A549 (cell line): ENCODE data around the gene SLC31A1. TPM values are rescaled to one million over a fixed set of nuclear protein-coding genes. Genes with fewer than 3 reads are reported as not detected.

Experiments
- ATAC-seq, 2 experiments: fragments of 200-7000 bp in 1 of 2; fragments of >200 bp in 1 of 2; cut with Nextera tagmentation in 1 of 2; cut with Tn5 transposase in 1 of 2; 3 replicates each; pipeline versions ENCODE4 v1.8.0 to v1.9.1; 2018 to 2020; ENCODE audit warnings: mild to moderate bottlenecking in 1 of 2, moderate library complexity in 1 of 2
- CTCF ChIA-PET: fragments of 300-600 bp; sonication (Branson Sonifier 250); formaldehyde crosslinking; extraction: SDS; loops from one replicate; lab custom pipeline; 2021; ENCODE audit warnings: antibody characterized with exemption, inconsistent platforms; lab: Yijun Ruan, JAX
- POLR2A ChIA-PET: fragments of 350-600 bp; formaldehyde crosslinking; extraction: SDS; loops from one replicate; lab custom pipeline; 2021; ENCODE audit warnings: antibody characterized with exemption, inconsistent platforms; lab: Yijun Ruan, JAX
- DNase-seq, 2 experiments: peaks; one replicate each; pipeline versions ENCODE4 v3.0.0 to v3.0.0-alpha.2; 2011 to 2016; ENCODE audit warnings: low read depth in 1 of 2, low spot score in 1 of 2
- FAIRE-seq: peaks from 2 replicates; lab custom pipeline; 2011; peaks lifted over from hg19 to GRCh38; lab: Jason Lieb, UNC
- H3K27ac ChIP-seq, 2 experiments: fragments of >200 bp; sonication (Bioruptor Twin); formaldehyde crosslinking; 3 replicates each; pipeline ENCODE4 v1.5.1; 2016 to 2017
- H3K4me1 ChIP-seq: fragments of >200 bp; sonication (Bioruptor Twin); formaldehyde crosslinking; 3 replicates; pipeline ENCODE4 v1.6.1; 2016
- H3K4me2 ChIP-seq: fragments of >200 bp; sonication (Bioruptor Twin); formaldehyde crosslinking; 3 replicates; pipeline ENCODE4 v1.6.1; 2016
- H3K4me3 ChIP-seq: fragments of >200 bp; sonication (Bioruptor Twin); formaldehyde crosslinking; 3 replicates; pipeline ENCODE4 v1.5.1; 2016
- H3K9me3 ChIP-seq: fragments of >200 bp; sonication (Bioruptor Twin); formaldehyde crosslinking; 3 replicates; pipeline ENCODE4 v1.6.1; 2016
- BHLHE40 ChIP-seq: IDR thresholded peaks from 2 replicates; pipeline ENCODE4 v1.6.1; 2012; ENCODE audit warnings: low read depth, low read length, inconsistent platforms
- CBX2 ChIP-seq: fragments of 200-600 bp; sonication (generic); IDR thresholded peaks from 2 replicates; pipeline ENCODE4 v1.6.1; 2016; ENCODE audit warnings: low read depth, mild to moderate bottlenecking, borderline replicate concordance
- EP300 ChIP-seq, 2 experiments: fragments of >200 bp; sonication (Bioruptor Twin); formaldehyde crosslinking; IDR thresholded peaks; 2 replicates in 1 of 2; 3 replicates in 1 of 2; pipeline ENCODE4 v1.6.1; 2016 to 2017
- ESRRA ChIP-seq: fragments of 150-350 bp; IDR thresholded peaks from 2 replicates; pipeline ENCODE4 v1.6.1; 2014; ENCODE audit warnings: mild to moderate bottlenecking, low read length, borderline replicate concordance
- FOSB ChIP-seq: fragments of 250-450 bp; sonication (Bioruptor Pico); IDR thresholded peaks from 2 replicates; pipeline ENCODE4 v1.5.0; 2020; ENCODE audit warnings: mild to moderate bottlenecking, moderate library complexity
- FOSL2 ChIP-seq, 2 experiments: fragments of 450-650 bp in 1 of 2; fragments of >200 bp in 1 of 2; sonication (Bioruptor Twin) in 1 of 2; formaldehyde crosslinking; IDR thresholded peaks; 2 replicates each; pipeline versions ENCODE4 v1.5.0 to v1.6.1; 2016 to 2020; ENCODE audit warnings: mild to moderate bottlenecking in 1 of 2, moderate library complexity in 1 of 2
- GATA3 ChIP-seq: IDR thresholded peaks from 2 replicates; pipeline ENCODE4 v1.6.1; 2012; ENCODE audit warnings: borderline replicate concordance
- HDAC2 ChIP-seq: fragments of 200-600 bp; sonication (generic); IDR thresholded peaks from 2 replicates; pipeline ENCODE4 v1.6.1; 2016
- HOXA7 ChIP-seq: fragments of 250-450 bp; sonication (Bioruptor Pico); IDR thresholded peaks from 2 replicates; pipeline ENCODE4 v1.5.0; 2020; ENCODE audit warnings: mild to moderate bottlenecking, moderate library complexity
- HOXB13 ChIP-seq: fragments of 250-450 bp; sonication (Bioruptor Pico); IDR thresholded peaks from 2 replicates; pipeline ENCODE4 v1.5.0; 2020; ENCODE audit warnings: low read depth, mild to moderate bottlenecking, moderate library complexity
- HOXB5 ChIP-seq: fragments of 250-450 bp; sonication (Bioruptor Pico); IDR thresholded peaks from 2 replicates; pipeline ENCODE4 v1.5.0; 2020; ENCODE audit warnings: mild to moderate bottlenecking, moderate library complexity
- JUN ChIP-seq, 2 experiments: fragments of >200 bp; sonication (Bioruptor Twin); formaldehyde crosslinking; IDR thresholded peaks; 2 replicates in 1 of 2; 3 replicates in 1 of 2; pipeline ENCODE4 v1.6.1; 2016 to 2017
- KDM5A ChIP-seq: fragments of 200-600 bp; sonication (generic); IDR thresholded peaks from 2 replicates; pipeline ENCODE4 v1.6.1; 2016; ENCODE audit warnings: antibody characterized with exemption, mild to moderate bottlenecking
- MYC ChIP-seq: IDR thresholded peaks from 2 replicates; pipeline ENCODE4 v1.6.1; 2012; ENCODE audit warnings: mild to moderate bottlenecking, inconsistent platforms, low read length, improper control_type of control experiment, borderline replicate concordance
- NFE2L2 ChIP-seq: fragments of 150-350 bp; conservative IDR thresholded peaks from 2 replicates; pipeline ENCODE4 v1.6.1; 2014; ENCODE audit warnings: low read length
- NR3C1 ChIP-seq: fragments of >200 bp; sonication (Bioruptor Twin); formaldehyde crosslinking; IDR thresholded peaks from 3 replicates; pipeline ENCODE4 v1.6.1; 2017
- PHF8 ChIP-seq: fragments of 200-600 bp; sonication (generic); IDR thresholded peaks from 2 replicates; pipeline ENCODE4 v1.6.1; 2016; ENCODE audit warnings: low read depth, mild to moderate bottlenecking, antibody characterized with exemption, moderate library complexity, borderline replicate concordance
- POLR2A ChIP-seq: IDR thresholded peaks from 2 replicates; pipeline ENCODE4 v1.6.1; 2012; ENCODE audit warnings: mild to moderate bottlenecking, low read length
- RCOR1 ChIP-seq: fragments of 150-350 bp; IDR thresholded peaks from 2 replicates; pipeline ENCODE4 v1.6.1; 2014; ENCODE audit warnings: antibody characterized with exemption, low read length, low read depth
- RNF2 ChIP-seq: fragments of 200-600 bp; sonication (generic); IDR thresholded peaks from 2 replicates; pipeline ENCODE4 v1.6.1; 2016; ENCODE audit warnings: low read depth, mild to moderate bottlenecking, antibody characterized with exemption, moderate library complexity, borderline replicate concordance
- TP53 ChIP-seq: fragments of 250-450 bp; sonication (Bioruptor Pico); IDR thresholded peaks from 2 replicates; pipeline ENCODE4 v1.5.0; 2021; ENCODE audit warnings: mild to moderate bottlenecking, moderate library complexity
- ZC3H11A ChIP-seq: fragments of 450-650 bp; IDR thresholded peaks from 2 replicates; pipeline ENCODE4 v1.6.1; 2014; ENCODE audit warnings: antibody characterized with exemption, mild to moderate bottlenecking
- ZNF302 ChIP-seq: fragments of 250-450 bp; sonication (Bioruptor Pico); IDR thresholded peaks from 2 replicates; pipeline ENCODE4 v1.9.0; 2021; ENCODE audit warnings: inconsistent platforms, mild to moderate bottlenecking, moderate library complexity
- ZSCAN20 ChIP-seq: fragments of 250-450 bp; sonication (Bioruptor Pico); IDR thresholded peaks from 2 replicates; pipeline ENCODE4 v1.8.0; 2022; ENCODE audit warnings: mild to moderate bottlenecking, moderate library complexity
- WGBS: methylation state at CpG from one replicate; pipeline ENCODE4 v1.1.6; 2017; ENCODE audit errors: missing lambda C conversion rate; 5-methylcytosine and 5-hydroxymethylcytosine counted together
- polyA minus RNA-seq: library from RNA; depleted of rRNA, polyadenylated mRNA; stranded (reverse); fragments of >200 nt; gene quantifications from 2 replicates; pipeline ENCODE4 v1.2.3, GENCODE V29; 2011; rRNA and poly(A)+ RNA removed
- polyA plus RNA-seq, 4 experiments: library from polyadenylated mRNA; depleted of rRNA in 3 of 4; stranded (reverse); fragments of >200 nt; fragmentation: RNase III in 1 of 4; extraction: RNeasy Plus Mini Kit Qiagen cat#74134 plus additional on column Dnase treatment in 1 of 4; gene quantifications; 2 replicates in 3 of 4; 3 replicates in 1 of 4; pipeline ENCODE4 v1.2.3, GENCODE V29; 2011 to 2017
- TF ChIP-seq, protein P1 (sequence below): fragments of 450-650 bp; IDR thresholded peaks from 2 replicates; pipeline ENCODE4 v1.6.1; 2014; ENCODE audit warnings: antibody characterized with exemption
- TF ChIP-seq, protein P2 (sequence below): fragments of >200 bp; sonication (Bioruptor Twin); formaldehyde crosslinking; IDR thresholded peaks from 3 replicates; pipeline ENCODE4 v1.5.1; 2016
- TF ChIP-seq, protein P3 (sequence below): IDR thresholded peaks from 2 replicates; pipeline ENCODE4 v1.6.1; 2012; ENCODE audit warnings: low read depth, borderline replicate concordance
- TF ChIP-seq, protein P4 (sequence below): IDR thresholded peaks from 2 replicates; pipeline ENCODE4 v1.6.1; 2012
- TF ChIP-seq, protein P5 (sequence below): fragments of >200 bp; sonication (Bioruptor Twin); formaldehyde crosslinking; IDR thresholded peaks from 2 replicates; pipeline ENCODE4 v1.6.1; 2016

Gene SLC31A1
- polyA plus RNA-seq (2011; rRNA removed): 27.9 and 28.0 TPM in 2 replicates
- polyA plus RNA-seq (2012; cell fraction: cytosol; rRNA removed): 10.4 and 12.8 TPM in 2 replicates
- polyA plus RNA-seq (2012; cell fraction: nucleus; rRNA removed): 4.3 and 6.1 TPM in 2 replicates
- 21.6 to 24.2 TPM (median 22.7 TPM) in 3 replicates for polyA plus RNA-seq (2017; fragmentation: RNase III; extraction: RNeasy Plus Mini Kit Qiagen cat#74134 plus additional on column Dnase treatment)
- polyA minus RNA-seq: 16.4 and 17.3 TPM in 2 replicates

DNA sequence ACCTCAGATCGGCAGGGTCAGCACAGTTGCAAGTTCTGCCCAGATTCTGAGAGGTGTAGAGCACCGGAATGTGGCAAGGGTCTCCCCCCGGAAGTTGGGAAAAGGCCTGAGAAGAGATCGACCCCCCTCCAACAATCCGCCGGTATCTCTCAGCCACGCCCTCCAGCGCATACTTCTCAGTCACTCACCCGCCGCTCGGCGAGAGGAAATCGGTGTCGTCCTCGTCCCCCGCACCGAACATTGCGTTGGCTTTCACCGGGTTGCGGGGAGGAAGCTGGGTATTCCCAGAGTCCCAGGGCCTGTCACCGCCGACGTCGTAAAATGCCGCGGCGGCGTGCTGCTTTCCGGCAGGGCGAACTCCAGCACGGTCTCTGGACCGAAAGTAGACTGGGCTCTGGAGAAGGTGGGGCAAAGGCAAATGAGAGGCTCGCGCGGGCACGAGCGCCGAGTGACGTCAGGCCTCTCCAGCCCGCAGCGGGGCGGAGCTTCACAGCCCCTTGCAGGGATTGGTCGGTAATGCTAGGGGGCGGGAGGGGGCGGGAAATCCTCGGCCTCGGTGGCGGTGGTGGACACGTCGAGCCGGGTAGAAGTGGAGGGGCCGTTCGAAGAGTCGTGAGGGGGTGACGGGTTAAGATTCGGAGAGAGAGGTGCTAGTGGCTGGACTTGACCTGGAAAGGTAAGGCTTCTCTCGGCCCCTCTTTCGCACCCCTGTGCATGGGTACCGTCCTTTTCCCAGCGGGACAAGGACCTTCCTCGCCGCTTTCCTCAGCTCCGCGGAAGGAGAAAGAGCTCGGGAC lies at the start of gene SLC31A1, which contains the start of gene FKBP15:
Gene SLC31A1, plus strand, starts transcription at position 542 of the 797 bp plus-strand sequence. CDS start 34,605 bp downstream, outside the sequence.
Gene FKBP15, minus strand, starts transcription at position 275 of the 797 bp plus-strand sequence. Its CDS starts 34 bp downstream, at position 241.
- peak within 1 kb of the TSS; percentile 80 to 88 for H3K27ac ChIP-seq
- peak; percentile 97 to 99 for DNase-seq
- 2% methylated on average over 20 of the region's 65 CpGs for WGBS
- H3K9me3 ChIP-seq: no peaks in the 10 kb centered on the region
- H3K4me3 ChIP-seq: peak within 1 kb of the TSS; percentile 81
- POLR2A ChIA-PET: interaction anchor here (0.5 to 2.5 kb wide), 20 partner anchors 10 to 1800 kb away, joined by 3 to 22 read pairs (median 4); partner anchors contain the start of genes ATP6V1G1, C9orf43, CDC26 and HDHD3
- FAIRE-seq: no peak
- peak within 1 kb of the TSS; percentile 89 for H3K4me2 ChIP-seq
- CTCF ChIA-PET: interaction anchor here (0.9 to 2.0 kb wide), 8 partner anchors 10 to 517 kb away, joined by 3 to 6 read pairs (median 4); partner anchors contain the start of genes ALAD and SLC31A2
- TF ChIP-seq HOXB13 (CRISPR knock-in tag): no peak
- peak; percentile 37 for TF ChIP-seq PHF8
- TF ChIP-seq KDM5A: 0 out of 2 replicates have a peak, but pooled peaks have one; percentile 17
- TF ChIP-seq CBX2: no peak
- no peak for TF ChIP-seq RNF2
- TF ChIP-seq, protein P1, sequence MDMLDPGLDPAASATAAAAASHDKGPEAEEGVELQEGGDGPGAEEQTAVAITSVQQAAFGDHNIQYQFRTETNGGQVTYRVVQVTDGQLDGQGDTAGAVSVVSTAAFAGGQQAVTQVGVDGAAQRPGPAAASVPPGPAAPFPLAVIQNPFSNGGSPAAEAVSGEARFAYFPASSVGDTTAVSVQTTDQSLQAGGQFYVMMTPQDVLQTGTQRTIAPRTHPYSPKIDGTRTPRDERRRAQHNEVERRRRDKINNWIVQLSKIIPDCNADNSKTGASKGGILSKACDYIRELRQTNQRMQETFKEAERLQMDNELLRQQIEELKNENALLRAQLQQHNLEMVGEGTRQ: peak; percentile 62
- TF ChIP-seq, protein P2, sequence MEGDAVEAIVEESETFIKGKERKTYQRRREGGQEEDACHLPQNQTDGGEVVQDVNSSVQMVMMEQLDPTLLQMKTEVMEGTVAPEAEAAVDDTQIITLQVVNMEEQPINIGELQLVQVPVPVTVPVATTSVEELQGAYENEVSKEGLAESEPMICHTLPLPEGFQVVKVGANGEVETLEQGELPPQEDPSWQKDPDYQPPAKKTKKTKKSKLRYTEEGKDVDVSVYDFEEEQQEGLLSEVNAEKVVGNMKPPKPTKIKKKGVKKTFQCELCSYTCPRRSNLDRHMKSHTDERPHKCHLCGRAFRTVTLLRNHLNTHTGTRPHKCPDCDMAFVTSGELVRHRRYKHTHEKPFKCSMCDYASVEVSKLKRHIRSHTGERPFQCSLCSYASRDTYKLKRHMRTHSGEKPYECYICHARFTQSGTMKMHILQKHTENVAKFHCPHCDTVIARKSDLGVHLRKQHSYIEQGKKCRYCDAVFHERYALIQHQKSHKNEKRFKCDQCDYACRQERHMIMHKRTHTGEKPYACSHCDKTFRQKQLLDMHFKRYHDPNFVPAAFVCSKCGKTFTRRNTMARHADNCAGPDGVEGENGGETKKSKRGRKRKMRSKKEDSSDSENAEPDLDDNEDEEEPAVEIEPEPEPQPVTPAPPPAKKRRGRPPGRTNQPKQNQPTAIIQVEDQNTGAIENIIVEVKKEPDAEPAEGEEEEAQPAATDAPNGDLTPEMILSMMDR: no peak
- no peak for TF ChIP-seq NFE2L2
- TF ChIP-seq POLR2A: peak; percentile 82
- no peak for TF ChIP-seq ZNF302
- TF ChIP-seq HOXB5 (CRISPR knock-in tag): no peak
- peak; percentile 5; the same call in 1 of the 2 replicates for TF ChIP-seq MYC
- TF ChIP-seq ZC3H11A: no peak
- TF ChIP-seq HOXA7 (CRISPR knock-in tag): no peak
- TF ChIP-seq RCOR1: no peak
- no peak for TF ChIP-seq EP300 (IDR thresholded peaks at IDR 0.05)
- TF ChIP-seq GATA3: peak; percentile 44; the same call in 1 of the 2 replicates
- no peak for TF ChIP-seq ZSCAN20
- no peak for TF ChIP-seq FOSL2 (IDR thresholded peaks at IDR 0.05)
- TF ChIP-seq FOSL2 (CRISPR knock-in tag; IDR thresholded peaks at IDR 0.05): no peak
- TF ChIP-seq, protein P3, sequence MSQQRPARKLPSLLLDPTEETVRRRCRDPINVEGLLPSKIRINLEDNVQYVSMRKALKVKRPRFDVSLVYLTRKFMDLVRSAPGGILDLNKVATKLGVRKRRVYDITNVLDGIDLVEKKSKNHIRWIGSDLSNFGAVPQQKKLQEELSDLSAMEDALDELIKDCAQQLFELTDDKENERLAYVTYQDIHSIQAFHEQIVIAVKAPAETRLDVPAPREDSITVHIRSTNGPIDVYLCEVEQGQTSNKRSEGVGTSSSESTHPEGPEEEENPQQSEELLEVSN: peak; percentile 84
- TF ChIP-seq, protein P4, sequence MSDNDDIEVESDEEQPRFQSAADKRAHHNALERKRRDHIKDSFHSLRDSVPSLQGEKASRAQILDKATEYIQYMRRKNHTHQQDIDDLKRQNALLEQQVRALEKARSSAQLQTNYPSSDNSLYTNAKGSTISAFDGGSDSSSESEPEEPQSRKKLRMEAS: peak; percentile 68; the same call in 1 of the 2 replicates
- no peak for TF ChIP-seq NR3C1
- TF ChIP-seq TP53 (CRISPR knock-in tag): no peak
- TF ChIP-seq ESRRA: no peak
- peak in 1 of 2 experiments; percentile 72; a peak in 1 of 5 replicates for TF ChIP-seq JUN (IDR thresholded peaks at IDR 0.05)
- TF ChIP-seq, protein P5, sequence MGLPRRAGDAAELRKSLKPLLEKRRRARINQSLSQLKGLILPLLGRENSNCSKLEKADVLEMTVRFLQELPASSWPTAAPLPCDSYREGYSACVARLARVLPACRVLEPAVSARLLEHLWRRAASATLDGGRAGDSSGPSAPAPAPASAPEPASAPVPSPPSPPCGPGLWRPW: no peak
- no peak for TF ChIP-seq HDAC2
- TF ChIP-seq BHLHE40: peak; percentile 68
- TF ChIP-seq FOSB (CRISPR knock-in tag): no peak
- ATAC-seq: peak; percentile 97 to 98
- H3K4me1 ChIP-seq: peaks cover 26% of the 10 kb centered on the region
